Endothelial cell of umbilical vein (primary cell): ENCODE results near the gene FHIT. TPM values are rescaled to one million over a fixed set of nuclear protein-coding genes. Genes with fewer than 3 reads are reported as not detected.

ENCODE experiments used
- BruUV-seq: library from RNA; stranded (reverse); fragments of 400-500 nt; replicated peaks from 2 replicates; lab custom pipeline; 2021; lab: Mats Ljungman, UMichigan
- CTCF ChIA-PET: fragments of 300-600, 350-600 bp; sonication (Branson Sonifier 250); formaldehyde crosslinking; loops from one replicate; lab custom pipeline; 2021; ENCODE audit warnings: antibody characterized with exemption, inconsistent platforms; lab: Charles Lee
- POLR2A ChIA-PET: fragments of 300-600, 350-600 bp; sonication (Branson Sonifier 250); formaldehyde crosslinking; loops from one replicate; lab custom pipeline; 2021; ENCODE audit warnings: antibody characterized with exemption, inconsistent platforms; lab: Charles Lee
- DNase-seq: peaks from one replicate; pipeline ENCODE4 v3.0.0-alpha.2; 2011; ENCODE audit warnings: low read depth, low spot score
- FAIRE-seq: peaks from 2 replicates; lab custom pipeline; 2011; peaks lifted over from hg19 to GRCh38; lab: Jason Lieb, UNC
- H2AFZ ChIP-seq: 2 replicates; pipeline ENCODE4 v1.6.0; 2012; ENCODE audit warnings: low read depth, low read length, control low read depth, inconsistent platforms
- H3K27ac ChIP-seq: 2 replicates; pipeline ENCODE4 v1.5.1; 2011; ENCODE audit warnings: low read depth, mild to moderate bottlenecking, control low read depth, low read length, moderate library complexity; ENCODE audit not compliant: insufficient read depth
- H3K27me3 ChIP-seq, 2 experiments: 2 replicates each; pipeline versions ENCODE4 v1.6.0 to v1.6.1; 2011; ENCODE audit warnings: low read length in 2 of 2, mixed read lengths in 1 of 2; ENCODE audit not compliant: control insufficient read depth in 2 of 2, insufficient read depth in 2 of 2
- H3K36me3 ChIP-seq, 2 experiments: 2 replicates in 1 of 2; 3 replicates in 1 of 2; pipeline ENCODE4 v1.5.1; 2011; ENCODE audit warnings: low read length in 2 of 2, mild to moderate bottlenecking in 1 of 2, moderate library complexity in 1 of 2; ENCODE audit not compliant: control insufficient read depth in 2 of 2, insufficient read depth in 2 of 2; ENCODE audit errors: extremely low read depth in 1 of 2
- H3K4me1 ChIP-seq: 3 replicates; pipeline ENCODE4 v1.5.1; 2011; ENCODE audit warnings: mild to moderate bottlenecking, low read length; ENCODE audit not compliant: control insufficient read depth, insufficient read depth; ENCODE audit errors: extremely low read depth
- H3K4me2 ChIP-seq: 2 replicates; pipeline ENCODE4 v1.6.1; 2011; ENCODE audit warnings: low read length, control low read depth, mixed read lengths; ENCODE audit not compliant: insufficient read depth
- H3K4me3 ChIP-seq, 3 experiments: fragments of 200-600 bp in 1 of 3; sonication (generic), shearing (Covaris generic) in 1 of 3; replicated peaks in 1 of 3; 2 replicates each; pipeline ENCODE4 v1.5.1; 2011 to 2016; ENCODE audit warnings: control low read depth in 3 of 3, low read length in 3 of 3, mild to moderate bottlenecking in 2 of 3, inconsistent platforms in 1 of 3, low read depth in 1 of 3, moderate library complexity in 1 of 3; ENCODE audit not compliant: insufficient read depth in 1 of 3
- H3K79me2 ChIP-seq: 2 replicates; pipeline ENCODE4 v1.6.0; 2012; ENCODE audit warnings: low read length, inconsistent platforms; ENCODE audit not compliant: control insufficient read depth, insufficient read depth
- H3K9ac ChIP-seq: replicated peaks from 2 replicates; pipeline ENCODE3; 2011; ENCODE audit warnings: low read length, control low read depth; ENCODE audit not compliant: insufficient read depth; ENCODE audit errors: extremely low read depth
- H3K9me1 ChIP-seq: replicated peaks from 3 replicates; pipeline ENCODE4 v1.6.0; 2011; ENCODE audit warnings: mild to moderate bottlenecking, low read length; ENCODE audit not compliant: control insufficient read depth, insufficient read depth; ENCODE audit errors: extremely low read depth
- H3K9me3 ChIP-seq: replicated peaks from 2 replicates; pipeline ENCODE4 v1.5.1; 2012; ENCODE audit warnings: low read length, inconsistent platforms; ENCODE audit not compliant: control insufficient read depth, insufficient read depth
- H4K20me1 ChIP-seq: replicated peaks from 2 replicates; pipeline ENCODE3; 2011; ENCODE audit warnings: mild to moderate bottlenecking, low read length; ENCODE audit not compliant: control insufficient read depth, insufficient read depth; ENCODE audit errors: extremely low read depth
- EZH2 ChIP-seq: IDR thresholded peaks from 2 replicates; pipeline ENCODE4 v1.6.1; 2012; ENCODE audit warnings: borderline replicate concordance, low read depth, mild to moderate bottlenecking, moderate library complexity, low read length, inconsistent platforms; ENCODE audit not compliant: severe bottlenecking
- FOS ChIP-seq: IDR thresholded peaks from 2 replicates; pipeline ENCODE4 v1.6.1; 2011; ENCODE audit warnings: mild to moderate bottlenecking, low read length, moderate library complexity, borderline replicate concordance; ENCODE audit not compliant: insufficient read depth
- GATA2 ChIP-seq: IDR thresholded peaks from 2 replicates; pipeline ENCODE4 v1.7.0; 2011; ENCODE audit warnings: low read depth, mild to moderate bottlenecking, moderate library complexity, mixed read lengths, low read length; ENCODE audit not compliant: insufficient read length, insufficient read depth
- JUN ChIP-seq: IDR thresholded peaks from 2 replicates; pipeline ENCODE4 v1.6.1; 2011; ENCODE audit warnings: borderline replicate concordance, low read depth; ENCODE audit not compliant: insufficient read length, insufficient read depth
- MYC ChIP-seq: IDR thresholded peaks from one replicate; pipeline ENCODE4 v1.6.1; 2011; ENCODE audit warnings: mild to moderate bottlenecking, low read depth, low read length
- POLR2A ChIP-seq: IDR thresholded peaks from 2 replicates; pipeline ENCODE4 v1.6.1; 2012; ENCODE audit warnings: low read depth, mild to moderate bottlenecking, control low read depth, low read length
- POLR2AphosphoS5 ChIP-seq: IDR thresholded peaks from 2 replicates; pipeline ENCODE4 v1.6.1; 2012; ENCODE audit warnings: low read depth, mild to moderate bottlenecking, control low read depth, low read length, moderate library complexity; ENCODE audit not compliant: insufficient read depth
- dilution Hi-C: fragments of 300-500 bp; cut with MboI; formaldehyde crosslinking; loops from one replicate; pipeline ENCODE4 v1.15.0; 2019; ENCODE audit warnings: low sequenced_read_pairs; ENCODE audit not compliant: extremely low pct_ligation_motif_present
- intact Hi-C: fragments of 100-400 bp; cut with micrococcal nuclease; formaldehyde crosslinking; loops from one replicate; pipeline ENCODE4 v1.10.0; 2022
- polyA plus RNA-seq, 4 experiments: library from polyadenylated mRNA; depleted of rRNA in 3 of 4; stranded (reverse) in 3 of 4; unstranded in 1 of 4; fragments of >200 nt; gene quantifications; 2 replicates each; pipeline versions ENCODE4 v1.2.1 to v1.2.3, GENCODE V29; 2011 to 2012; ENCODE audit warnings: missing spikeins in 1 of 4
- total RNA-seq: library from RNA; stranded (reverse); gene quantifications from 2 replicates; pipeline ENCODE4 v1.2.3, GENCODE V29; 2021
- TF ChIP-seq, protein P1 (sequence below): IDR thresholded peaks from 2 replicates; pipeline ENCODE4 v1.6.1; 2011; ENCODE audit not compliant: insufficient read depth, insufficient read length
- TF ChIP-seq, protein P2 (sequence below), 2 donors: IDR thresholded peaks; 1 replicate in 1 of 2; 2 replicates in 1 of 2; pipeline ENCODE4 v1.5.1; 2011; ENCODE audit warnings: low read length in 2 of 2, mild to moderate bottlenecking in 2 of 2, moderate library complexity in 2 of 2, control low read depth in 1 of 2, inconsistent platforms in 1 of 2, low read depth in 1 of 2; ENCODE audit not compliant: insufficient read depth in 1 of 2; ENCODE audit errors: extremely low read depth in 1 of 2

FHIT gene
- total and polyA plus RNA-seq, 2 donors (not counting 3 experiments of a cell fraction or from before 2014, with no cell fraction given) = 0.47 to 2.2 TPM

DNA sequence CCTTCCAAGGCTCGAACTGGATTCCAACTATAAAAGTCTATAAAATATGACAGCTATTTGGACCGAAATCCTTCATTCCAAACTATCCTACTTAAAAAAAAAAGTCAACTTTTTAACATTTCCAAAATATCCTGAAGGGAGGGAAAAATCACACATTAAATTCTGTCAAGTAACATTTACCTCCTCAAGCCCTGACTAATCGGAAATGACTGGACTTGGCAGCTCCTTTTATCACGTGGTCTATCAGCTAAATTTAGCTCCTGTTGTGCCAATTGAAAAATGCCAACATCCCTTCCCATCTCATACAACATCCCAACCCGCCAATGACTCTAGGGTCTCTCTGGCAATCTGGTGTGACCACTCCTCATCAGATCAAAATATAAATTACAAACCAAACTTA lies 297.9 kb downstream of the FHIT start:
- peaks cover 6% of the 10 kb centered on the region for H3K4me1 ChIP-seq
- TF ChIP-seq MYC (no peak), EZH2 (no peak), GATA2 (no peak), JUN (peak; percentile 26), POLR2A (no peak), POLR2AphosphoS5 (no peak), FOS (no peak)
- TF ChIP-seq, protein P1, sequence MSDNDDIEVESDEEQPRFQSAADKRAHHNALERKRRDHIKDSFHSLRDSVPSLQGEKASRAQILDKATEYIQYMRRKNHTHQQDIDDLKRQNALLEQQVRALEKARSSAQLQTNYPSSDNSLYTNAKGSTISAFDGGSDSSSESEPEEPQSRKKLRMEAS = no peak
- TF ChIP-seq, protein P2, sequence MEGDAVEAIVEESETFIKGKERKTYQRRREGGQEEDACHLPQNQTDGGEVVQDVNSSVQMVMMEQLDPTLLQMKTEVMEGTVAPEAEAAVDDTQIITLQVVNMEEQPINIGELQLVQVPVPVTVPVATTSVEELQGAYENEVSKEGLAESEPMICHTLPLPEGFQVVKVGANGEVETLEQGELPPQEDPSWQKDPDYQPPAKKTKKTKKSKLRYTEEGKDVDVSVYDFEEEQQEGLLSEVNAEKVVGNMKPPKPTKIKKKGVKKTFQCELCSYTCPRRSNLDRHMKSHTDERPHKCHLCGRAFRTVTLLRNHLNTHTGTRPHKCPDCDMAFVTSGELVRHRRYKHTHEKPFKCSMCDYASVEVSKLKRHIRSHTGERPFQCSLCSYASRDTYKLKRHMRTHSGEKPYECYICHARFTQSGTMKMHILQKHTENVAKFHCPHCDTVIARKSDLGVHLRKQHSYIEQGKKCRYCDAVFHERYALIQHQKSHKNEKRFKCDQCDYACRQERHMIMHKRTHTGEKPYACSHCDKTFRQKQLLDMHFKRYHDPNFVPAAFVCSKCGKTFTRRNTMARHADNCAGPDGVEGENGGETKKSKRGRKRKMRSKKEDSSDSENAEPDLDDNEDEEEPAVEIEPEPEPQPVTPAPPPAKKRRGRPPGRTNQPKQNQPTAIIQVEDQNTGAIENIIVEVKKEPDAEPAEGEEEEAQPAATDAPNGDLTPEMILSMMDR (IDR thresholded peaks at IDR 0.05; ENCODE audit: extremely low read depth in 1 of 2, insufficient read depth in 1 of 2, low read depth in 1 of 2, low read length in 2 of 2) = no peak
- peak overlapping the region; percentile 20 for H3K27ac ChIP-seq
- ChIA-PET CTCF (no interaction called here), POLR2A (no interaction called here)
- dilution Hi-C loops (no loop called here), intact Hi-C loops (no loop called here)
- no peak overlapping the region for H3K9ac ChIP-seq
- H3K4me3 ChIP-seq = no peak overlapping the region
- no peak overlapping the region for H3K4me2 ChIP-seq
- BruUV-seq = no TSS peak
- no peaks in the 10 kb centered on the region for H3K27me3 ChIP-seq
- no peaks in the 10 kb centered on the region for H3K9me1 ChIP-seq
- peak; percentile 15 for DNase-seq
- no peaks in the 10 kb centered on the region for H3K79me2 ChIP-seq
- no peaks in the 10 kb centered on the region for H3K9me3 ChIP-seq
- no peaks in the 10 kb centered on the region for H3K36me3 ChIP-seq
- no peaks in the 10 kb centered on the region for H4K20me1 ChIP-seq
- no peak overlapping the region for H2AFZ ChIP-seq
- FAIRE-seq = no peak
